Lower leg skin (tissue), 4 donors: ENCODE data around the gene INHBB. TPM values are rescaled to one million over a fixed set of nuclear protein-coding genes. Genes with fewer than 3 reads are reported as not detected.

Source experiments
- DNase-seq, 2 donors: peaks; one replicate each; pipeline ENCODE4 v3.0.0-alpha.2; 2019; ENCODE audit warnings: low spot score in 2 of 2
- H3K4me3 ChIP-seq: fragments of 200-600 bp; sonication (generic); 2 replicates; pipeline ENCODE4 v1.5.1; 2017; ENCODE audit warnings: mild to moderate bottlenecking, low read depth; ENCODE audit not compliant: poor library complexity, severe bottlenecking
- CTCF ChIP-seq, 3 donors: fragments of 450-650 bp; IDR thresholded peaks; one replicate each; pipeline ENCODE4 v1.5.1; 2016; ENCODE audit warnings: antibody characterized with exemption in 3 of 3, mild to moderate bottlenecking in 3 of 3, moderate library complexity in 2 of 3
- POLR2A ChIP-seq, 2 donors: fragments of 450-650 bp; IDR thresholded peaks; one replicate each; pipeline ENCODE4 v1.6.1; 2016 to 2017; ENCODE audit warnings: antibody characterized with exemption in 2 of 2, mild to moderate bottlenecking in 1 of 2, moderate library complexity in 1 of 2
- WGBS, 2 donors: methylation state at CpG; one replicate each; pipeline ENCODE4 v1.1.5; 2018; 5-methylcytosine and 5-hydroxymethylcytosine counted together
- intact Hi-C: fragments of 100-400 bp; cut with DNase I; formaldehyde crosslinking; loops from one replicate; pipeline ENCODE4 v1.15.0; 2023; ENCODE audit warnings: low total_unique reads
- total RNA-seq, 4 donors: library from RNA; depleted of rRNA; stranded (reverse); fragments of >200 nt; gene quantifications; one replicate each; pipeline ENCODE4 v1.1.0, GENCODE V29; 2016

Gene INHBB
- total RNA-seq, 4 donors from 2014 or later = 9.4 to 47.9 (median 25.0) TPM

- DNase-seq = no peak
- no peak overlapping the region for H3K4me3 ChIP-seq
- 90 to 95% methylated on average over 6 of the region's 6 CpGs for whole genome bisulfite sequencing, 2 donors
- no peak for TF ChIP-seq CTCF (IDR thresholded peaks at IDR 0.05)
- TF ChIP-seq POLR2A (IDR thresholded peaks at IDR 0.05) = no peak
- intact Hi-C loops = no loop called here
Observed at GRCh38 chr2:120355780-120356266, 9.9 kb downstream of the INHBB start.

- no peak for TF ChIP-seq CTCF (IDR thresholded peaks at IDR 0.05)
- TF ChIP-seq POLR2A (IDR thresholded peaks at IDR 0.05) = no peak
- WGBS, 2 donors = 80 to 81% methylated on average over 6 of the region's 6 CpGs
- no peak for DNase-seq
- H3K4me3 ChIP-seq = no peak overlapping the region
- intact Hi-C loops = no loop called here
Observed at GRCh38 chr2:120357768-120358167, 11.8 kb downstream of the INHBB start.

GRCh38 chr2:120358734-120359465, 13.0 kb downstream of the INHBB start:
- intact Hi-C loops = no loop called here
- TF ChIP-seq POLR2A (IDR thresholded peaks at IDR 0.05) (no peak), CTCF (IDR thresholded peaks at IDR 0.05) (no peak)
- no peak for DNase-seq
- H3K4me3 ChIP-seq = no peak overlapping the region
- WGBS, 2 donors = 64 to 71% methylated on average over 28 of the region's 28 CpGs

- DNase-seq = no peak
- TF ChIP-seq CTCF (IDR thresholded peaks at IDR 0.05) (no peak), POLR2A (IDR thresholded peaks at IDR 0.05) (no peak)
- intact Hi-C loops = no loop called here
- 72 to 77% methylated on average over 5 of the region's 5 CpGs for WGBS, 2 donors
- H3K4me3 ChIP-seq = no peak overlapping the region
Observed at GRCh38 chr2:120360307-120360855, 14.4 kb downstream of the INHBB start.

GRCh38 chr2:120362926-120363325, 17.0 kb downstream of the INHBB start:
- 89 to 92% methylated on average over 11 of the region's 11 CpGs for WGBS, 2 donors
- intact Hi-C loops = no loop called here
- no peak overlapping the region for H3K4me3 ChIP-seq
- no peak for DNase-seq
- no peak for TF ChIP-seq POLR2A (IDR thresholded peaks at IDR 0.05)
- no peak for TF ChIP-seq CTCF (IDR thresholded peaks at IDR 0.05)
